HG03469 (cell line): ENCODE data around the gene RBM42.
"Not testable (repeated sequence)": the region's sequence is repeated elsewhere in the genome, so short reads cannot be mapped to it uniquely, and the experiment has no call there.

ENCODE experiments used
- ATAC-seq: cut with Tn5 transposase; IDR thresholded peaks from one replicate; pipeline ENCODE4 v1.9.1; 2021; ENCODE audit warnings: mild to moderate bottlenecking, moderate library complexity, moderate number of reproducible peaks; ENCODE audit not compliant: unreplicated experiment

Gene RBM42

DNA sequence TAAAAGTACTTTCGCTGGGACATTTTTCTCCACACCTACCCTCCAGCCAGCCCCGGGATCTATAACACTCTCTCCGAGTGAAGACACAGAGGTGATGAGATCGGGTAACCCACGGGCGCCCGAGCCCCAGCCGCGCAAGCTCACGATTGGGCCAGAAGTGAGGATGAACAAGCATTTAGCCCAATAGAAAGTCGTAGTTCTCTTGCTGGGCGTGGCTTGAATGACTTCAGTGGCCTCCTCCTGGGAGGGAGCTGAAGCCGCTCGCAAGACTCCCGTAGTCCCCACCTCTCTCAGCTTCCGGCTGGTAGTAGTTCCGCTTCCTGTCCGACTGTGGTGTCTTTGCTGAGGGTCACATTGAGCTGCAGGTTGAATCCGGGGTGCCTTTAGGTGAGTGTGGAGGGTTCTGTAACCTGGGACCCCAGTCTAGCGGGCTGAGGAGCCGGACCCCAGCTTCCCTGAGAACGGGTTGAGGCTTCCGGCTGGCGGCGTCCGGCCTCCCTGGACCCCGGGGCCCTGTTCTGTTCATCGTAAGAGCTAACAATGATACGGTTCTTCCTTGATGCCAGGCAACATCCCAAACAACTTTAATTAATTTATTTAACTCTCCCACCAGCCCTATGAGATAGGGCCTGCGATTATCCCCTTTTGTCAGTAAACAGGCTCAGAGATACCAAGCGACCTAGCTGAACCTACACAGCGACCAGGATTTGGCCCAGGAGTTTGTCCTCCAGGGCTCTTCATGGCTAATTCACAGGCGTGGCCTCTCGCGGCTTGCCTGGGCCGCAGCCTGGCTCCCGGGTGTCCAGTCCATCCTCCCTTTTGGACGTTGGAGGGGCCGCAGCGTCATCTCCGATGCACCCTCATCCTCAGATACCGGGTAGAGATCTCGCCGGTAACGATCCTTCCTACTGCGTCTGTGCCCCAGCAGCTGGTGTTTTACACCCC lies 19.5 kb downstream of the RBM42 start, which contains the start of gene COX6B1:
COX6B1 (plus strand) TSS at position 307 of the 945 bp plus-strand sequence. CDS start 2,921 bp downstream, outside the sequence.
- peak; percentile 55 for ATAC-seq

DNA sequence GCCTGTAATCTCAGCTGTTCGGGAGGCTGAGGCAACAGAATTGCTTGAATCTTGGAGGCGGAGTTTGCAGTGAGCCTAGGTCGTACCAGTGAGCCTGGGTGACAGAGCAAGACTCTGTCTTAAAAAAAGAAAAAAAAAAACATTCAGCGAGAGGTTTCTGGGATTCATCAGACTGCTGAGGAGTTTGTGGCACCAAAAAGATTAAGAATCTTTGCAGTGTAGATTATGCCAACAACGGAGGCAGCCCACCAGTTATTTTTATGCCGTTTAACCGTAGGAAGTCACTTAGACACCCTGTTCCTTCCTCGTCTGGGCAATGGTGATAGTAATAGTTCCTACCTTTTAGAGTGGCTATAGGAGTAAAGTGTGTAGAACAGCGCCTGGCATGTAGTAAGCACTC lies 21.7 kb downstream of the RBM42 start:
- no peak for ATAC-seq

DNA sequence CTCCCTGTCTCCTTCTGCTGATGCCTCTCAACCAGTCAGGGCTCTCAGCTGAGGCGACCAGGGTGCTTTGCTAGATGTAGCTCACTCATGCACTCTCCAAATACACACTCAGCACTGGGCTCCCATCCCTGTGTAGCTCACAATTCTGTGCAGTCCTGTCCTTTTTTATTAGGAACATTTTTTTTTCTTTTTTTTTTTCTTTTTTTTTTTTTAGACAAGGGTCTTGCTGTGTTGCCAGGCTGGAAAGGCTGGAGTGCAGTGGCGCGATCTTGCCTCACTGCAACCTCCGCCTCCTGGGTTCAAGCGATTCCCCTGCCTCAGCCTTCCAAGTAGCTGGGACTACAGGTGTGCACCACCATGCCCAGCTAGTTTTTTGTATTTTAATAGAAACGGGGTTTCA lies 26.0 kb downstream of the RBM42 start:
- ATAC-seq: not testable (repeated sequence)

- no peak for ATAC-seq
Observed at GRCh38 chr19:35655600-35655999, 26.8 kb downstream of the RBM42 start.

- ATAC-seq: no peak
Observed at GRCh38 chr19:35656700-35657099, 27.9 kb downstream of the RBM42 start.

DNA sequence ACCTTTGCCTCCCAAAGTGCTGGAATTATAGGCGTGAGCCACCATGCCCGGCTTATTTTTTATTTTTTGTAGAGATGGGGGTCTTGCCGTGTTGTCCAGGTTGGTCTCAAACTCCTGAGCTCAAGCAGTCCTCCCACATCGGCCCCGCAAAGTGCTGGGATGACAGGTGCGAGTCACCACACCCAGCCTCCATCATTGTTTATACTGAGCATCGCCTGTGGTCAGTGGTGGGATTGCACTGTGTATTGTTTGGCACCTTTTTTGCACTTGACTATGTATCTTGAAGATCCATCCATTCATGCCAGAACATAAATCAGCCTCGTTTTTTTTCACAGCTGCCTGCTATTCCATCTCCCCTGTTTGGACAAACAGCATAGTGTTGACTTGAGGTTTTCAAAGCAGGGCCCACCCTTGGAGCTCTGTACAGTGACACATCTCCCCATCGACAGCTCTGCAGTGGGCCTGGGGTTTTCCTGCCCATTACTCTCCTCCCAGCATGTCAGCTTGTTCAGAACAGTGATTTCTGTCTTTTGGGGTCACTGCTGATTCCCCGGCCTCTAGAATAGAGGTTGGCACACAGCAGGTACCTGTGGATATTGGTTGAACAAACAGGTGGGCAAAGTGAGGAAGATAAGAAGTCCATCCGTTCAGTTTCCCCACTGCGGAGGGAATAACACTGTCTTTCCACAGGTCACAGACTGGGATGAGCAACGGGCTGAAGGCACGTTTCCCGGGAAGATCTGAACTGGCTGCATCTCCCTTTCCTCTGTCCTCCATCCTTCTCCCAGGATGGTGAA lies 29.3 kb downstream of the RBM42 start:
- ATAC-seq: no peak

- ATAC-seq: no peak
Observed at GRCh38 chr19:35661995-35662340, 33.1 kb downstream of the RBM42 start.

DNA sequence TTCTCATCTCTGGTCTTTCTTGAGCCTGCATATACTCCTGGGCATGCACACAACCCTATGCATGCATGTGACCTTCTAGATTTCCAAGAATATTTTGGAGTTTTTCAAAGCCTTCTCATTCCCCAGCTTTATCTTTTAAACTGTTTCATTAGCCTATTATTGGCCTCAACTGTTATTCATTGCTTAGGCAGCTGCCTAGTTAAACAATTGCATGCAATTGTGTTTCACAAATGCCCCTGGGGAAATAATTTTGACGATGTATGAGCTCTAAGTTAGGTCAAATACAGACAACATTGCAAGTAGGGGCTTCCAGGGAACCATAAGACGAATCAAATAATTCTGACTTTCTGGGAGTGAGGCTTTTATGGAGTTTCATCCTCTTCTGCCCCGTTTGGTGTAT lies 35.1 kb downstream of the RBM42 start:
- ATAC-seq: no peak

DNA sequence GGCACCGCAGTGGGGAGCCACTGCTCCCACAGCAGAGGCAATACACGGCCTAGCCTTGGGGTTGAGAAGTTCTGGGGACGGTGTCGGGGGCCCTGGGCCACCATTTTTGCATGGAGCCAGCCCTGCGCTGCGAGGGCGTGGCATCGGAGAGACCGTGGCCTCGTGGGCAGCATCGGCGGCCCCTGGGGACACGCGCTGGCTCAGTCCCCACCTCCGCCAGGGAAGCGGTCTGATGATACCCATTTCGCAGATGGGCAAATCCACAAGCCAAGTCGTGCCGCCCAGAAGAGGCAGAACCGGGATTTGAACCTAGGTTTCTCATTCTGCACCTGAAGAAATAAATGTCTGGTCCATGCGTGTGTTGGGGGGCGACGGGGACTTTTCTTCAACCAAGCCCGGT lies 36.3 kb downstream of the RBM42 start:
- ATAC-seq: no peak

GRCh38 chr19:35665604-35666003 lies 36.8 kb downstream of the RBM42 start:
- no peak for ATAC-seq

DNA sequence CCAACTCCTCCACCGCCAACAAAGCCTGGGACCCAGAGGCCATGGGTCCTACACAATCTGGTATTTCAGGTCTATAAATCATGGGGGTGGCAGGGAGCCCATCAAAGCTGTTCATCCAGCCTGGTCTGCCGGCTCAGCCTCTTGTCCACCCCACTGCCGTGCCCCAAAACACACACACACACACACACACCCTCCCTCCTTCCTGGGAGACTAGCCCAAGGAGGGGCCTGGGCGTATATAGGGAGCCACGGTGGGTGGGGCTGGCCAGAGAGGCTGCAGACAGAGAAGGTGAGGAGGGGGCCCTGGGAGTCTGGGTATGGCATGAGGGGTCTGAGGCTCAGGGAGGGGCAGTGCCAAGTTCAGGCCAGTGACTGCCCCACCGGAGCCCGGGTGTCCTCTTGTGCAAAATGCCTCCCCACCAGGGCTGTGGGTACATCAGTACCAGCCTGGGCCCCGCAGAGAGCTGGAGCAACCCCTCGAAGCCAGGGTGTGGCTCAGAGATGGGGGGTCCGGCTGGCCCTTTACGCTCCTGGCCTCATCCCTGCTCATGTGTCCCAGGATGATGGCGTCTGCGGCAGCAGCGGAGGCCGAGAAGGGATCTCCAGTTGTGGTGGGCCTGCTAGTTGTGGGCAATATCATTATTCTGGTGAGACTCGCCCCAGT lies 37.5 kb downstream of the RBM42 start, which contains the start of gene UPK1A:
UPK1A (plus strand) TSS at position 267 of the 663 bp plus-strand sequence; CDS start at position 563, 296 bp downstream.
- ATAC-seq: no peak

- no peak for ATAC-seq
Observed at GRCh38 chr19:35669566-35669965, 40.7 kb downstream of the RBM42 start.

DNA sequence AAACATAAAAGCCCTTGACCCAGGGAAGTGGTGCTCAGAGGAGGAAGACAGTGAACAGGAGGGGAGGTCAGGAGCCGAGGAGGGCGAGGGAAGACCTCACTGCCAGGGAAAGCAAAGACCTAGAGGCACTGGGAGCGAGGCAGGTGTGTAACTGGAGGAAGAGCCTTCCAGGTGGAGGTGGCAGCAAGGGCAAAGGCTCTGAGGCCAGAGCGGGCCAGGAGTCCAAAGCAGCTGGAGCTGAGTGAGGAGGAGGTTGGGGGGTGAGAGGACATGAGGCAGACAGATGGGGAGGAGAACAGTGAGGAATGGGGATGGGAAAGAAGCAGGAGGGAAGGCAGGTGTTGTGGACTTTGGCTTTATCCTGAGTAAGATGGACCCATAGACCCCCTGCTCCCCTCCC lies 41.1 kb downstream of the RBM42 start:
- no peak for ATAC-seq

- no peak for ATAC-seq
Observed at GRCh38 chr19:35670686-35671085, 41.9 kb downstream of the RBM42 start.

DNA sequence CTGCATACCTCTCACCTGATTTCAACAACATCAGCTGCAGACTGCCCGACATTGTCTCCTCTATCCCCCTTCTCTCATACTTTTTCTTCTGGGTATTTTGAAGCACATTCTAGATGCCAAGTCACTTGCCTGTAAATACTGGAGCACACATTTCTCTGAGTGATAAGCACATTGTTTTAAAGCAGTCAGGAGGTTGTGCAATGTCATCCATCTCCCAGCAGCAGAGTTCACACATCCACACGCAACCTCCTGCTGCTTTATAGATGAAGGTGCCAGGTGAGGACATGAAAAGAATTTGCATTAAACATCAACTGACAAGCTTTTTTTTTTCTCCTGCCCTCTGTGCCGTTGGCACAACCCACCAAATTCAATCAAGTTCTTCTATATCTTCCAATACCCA lies 43.0 kb downstream of the RBM42 start:
- no peak for ATAC-seq

GRCh38 chr19:35673121-35673804 lies 44.4 kb downstream of the RBM42 start:
- no peak for ATAC-seq

DNA sequence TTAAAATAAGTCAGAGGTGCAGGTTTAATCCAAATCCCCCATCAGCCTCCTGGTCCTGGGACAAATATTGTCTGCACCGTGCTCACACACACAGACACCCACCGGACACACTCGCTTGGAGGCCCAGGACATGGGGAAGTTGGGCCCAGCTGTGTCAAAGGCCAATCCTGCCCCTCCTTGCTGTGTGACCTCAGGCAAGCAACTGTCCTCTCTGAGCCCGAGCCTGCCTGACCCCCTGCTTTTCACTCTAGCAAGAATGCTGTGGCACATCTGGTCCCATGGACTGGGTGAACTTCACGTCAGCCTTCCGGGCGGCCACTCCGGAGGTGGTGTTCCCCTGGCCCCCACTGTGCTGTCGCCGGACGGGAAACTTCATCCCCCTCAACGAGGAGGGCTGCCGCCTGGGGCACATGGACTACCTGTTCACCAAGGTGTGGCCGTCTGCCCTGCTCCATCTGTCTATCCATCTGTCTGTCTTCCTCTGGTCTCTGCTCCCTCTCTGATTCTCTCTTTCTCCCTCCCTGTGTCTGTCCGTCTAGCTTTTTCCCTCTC lies 46.8 kb downstream of the RBM42 start:
- ATAC-seq: no peak
